Retina (tissue), 1 donor: ENCODE data around the gene ECE1.

Experiments
- DNase-seq: peaks from one replicate; pipeline ENCODE4 v3.0.0-alpha.2; 2016

The ECE1 gene

DNA sequence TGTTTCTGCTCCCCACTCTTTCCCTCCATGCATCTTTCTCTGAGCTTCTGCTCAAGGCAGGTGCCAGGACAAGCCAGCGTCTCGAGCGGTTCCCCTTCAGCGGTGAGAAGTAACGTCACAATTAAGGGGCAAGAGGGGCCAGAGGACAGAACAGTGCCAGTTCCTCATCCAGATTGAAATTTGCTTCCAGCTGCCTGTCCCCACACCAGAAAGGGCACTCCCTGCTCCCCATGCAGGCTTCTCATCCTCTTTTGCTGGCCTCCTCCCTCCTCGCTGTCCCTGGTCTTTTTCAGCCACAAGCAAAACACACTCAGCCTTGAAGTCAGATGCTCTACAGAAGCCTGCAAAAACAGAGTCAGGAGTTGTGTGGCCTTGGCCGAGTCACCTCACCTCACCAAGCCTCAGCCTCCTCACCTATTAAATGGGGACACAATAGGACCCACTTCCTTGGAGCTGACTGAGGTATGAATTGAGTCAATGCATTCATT is 35.0 kb upstream of the ECE1 start:
- DNase-seq = no peak

DNA sequence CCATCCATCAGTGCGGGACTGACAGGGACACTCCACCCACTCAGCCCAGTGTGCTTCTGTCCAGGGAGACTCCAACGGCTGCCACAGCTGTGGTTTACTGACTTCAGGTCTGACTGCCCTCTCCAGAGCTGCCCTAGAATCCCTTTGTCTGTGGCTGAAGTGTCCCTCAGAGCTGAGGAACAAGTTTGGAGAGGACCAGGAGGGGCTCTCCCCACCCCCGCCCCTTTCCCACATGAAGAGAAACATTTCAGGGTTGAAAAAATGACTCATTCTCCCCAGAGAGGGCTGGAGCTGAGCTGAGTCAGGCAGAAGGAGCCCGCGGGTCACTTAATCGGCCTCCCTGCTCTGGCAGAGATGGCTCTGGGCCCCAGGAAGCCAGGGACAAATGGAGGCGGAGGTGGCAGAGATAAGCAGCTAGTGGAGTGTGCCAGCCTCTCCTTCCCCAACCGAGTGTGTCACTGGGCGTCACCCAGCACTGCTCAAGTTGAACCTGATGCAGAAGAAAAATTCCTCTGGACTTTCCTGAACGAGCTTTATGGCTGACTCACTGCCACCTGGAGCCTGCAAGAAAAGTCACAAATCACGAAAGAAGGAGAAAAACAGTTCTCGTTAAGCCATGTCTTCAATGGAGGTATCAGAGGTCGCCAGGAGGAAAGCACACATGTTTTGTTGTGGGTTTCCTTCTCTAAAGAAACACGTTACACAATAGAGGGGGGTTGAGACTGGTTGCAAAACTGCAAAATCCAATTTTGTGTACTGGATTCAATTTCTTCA is 34.3 kb upstream of the ECE1 start:
- DNase-seq = peak; percentile 61

DNA sequence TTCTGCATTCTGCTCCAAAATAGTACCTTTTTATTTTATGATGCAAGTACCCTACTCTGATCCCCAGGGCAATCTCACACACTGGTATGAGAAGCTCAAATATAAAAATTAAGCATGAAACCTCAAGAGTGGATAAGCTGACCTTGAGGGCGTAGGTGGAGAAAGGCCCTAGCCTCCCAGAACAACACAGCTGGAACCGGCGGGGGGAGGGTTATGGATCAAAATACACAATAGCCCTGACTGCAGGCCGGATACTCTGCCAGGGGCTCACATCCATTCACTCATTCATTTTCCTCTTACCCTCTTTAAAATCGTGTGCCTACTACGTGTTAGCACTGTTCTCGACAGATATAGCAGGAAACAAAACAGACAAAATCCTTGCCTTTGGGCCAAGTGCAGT is 32.8 kb upstream of the ECE1 start:
- DNase-seq = no peak

DNA sequence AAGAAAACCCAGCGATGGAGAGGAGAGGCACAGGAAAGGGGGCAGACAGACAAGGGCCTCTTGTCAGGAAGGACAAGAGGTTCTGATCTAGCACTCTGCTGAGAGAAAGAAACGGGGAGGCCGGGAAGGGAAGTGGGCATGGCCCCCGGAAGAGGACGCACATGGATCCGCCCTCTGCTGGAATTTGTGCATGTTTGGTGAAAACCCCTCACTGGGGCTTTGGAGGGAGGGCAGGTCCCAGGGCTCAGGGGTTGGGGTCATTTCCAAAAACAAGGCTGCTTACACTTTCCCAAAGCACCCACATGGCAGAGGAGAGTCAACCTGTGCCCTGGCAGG is 32.4 kb upstream of the ECE1 start:
- no peak for DNase-seq

DNA sequence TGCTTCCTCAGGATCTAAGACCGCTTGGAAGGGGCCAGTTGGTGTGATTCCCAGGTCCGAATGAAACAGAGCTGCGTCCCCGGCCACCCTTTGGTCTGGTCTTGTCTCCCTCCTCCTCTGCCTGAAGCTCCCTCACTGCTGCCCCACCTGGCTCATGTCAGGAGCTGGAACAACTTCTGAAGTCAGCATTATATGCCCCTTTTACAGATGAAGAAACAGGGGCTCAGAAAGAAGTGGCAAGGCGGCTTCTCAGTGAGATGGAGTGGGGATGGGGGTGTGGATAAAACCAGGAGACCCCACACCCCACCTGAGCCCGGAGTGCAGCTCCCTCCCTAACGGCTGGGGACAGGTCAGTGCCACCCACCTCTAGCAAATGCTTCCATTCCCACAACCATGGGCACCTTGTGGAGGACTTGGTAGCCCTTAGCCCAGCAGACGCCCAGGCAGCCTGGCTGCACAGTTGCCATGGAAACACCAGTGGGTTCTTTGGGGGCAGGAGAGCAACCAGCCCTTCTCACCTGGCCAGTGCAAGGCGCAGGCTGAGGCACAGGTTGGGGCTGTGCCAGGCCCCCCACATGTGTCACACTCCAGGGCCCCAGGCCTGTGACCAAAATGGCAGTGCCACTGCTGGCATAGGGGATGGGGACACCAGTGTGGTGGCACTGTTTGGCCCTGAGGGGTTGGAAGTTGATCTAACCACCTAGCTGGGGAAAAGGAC is 31.9 kb upstream of the ECE1 start:
- DNase-seq = no peak

DNA sequence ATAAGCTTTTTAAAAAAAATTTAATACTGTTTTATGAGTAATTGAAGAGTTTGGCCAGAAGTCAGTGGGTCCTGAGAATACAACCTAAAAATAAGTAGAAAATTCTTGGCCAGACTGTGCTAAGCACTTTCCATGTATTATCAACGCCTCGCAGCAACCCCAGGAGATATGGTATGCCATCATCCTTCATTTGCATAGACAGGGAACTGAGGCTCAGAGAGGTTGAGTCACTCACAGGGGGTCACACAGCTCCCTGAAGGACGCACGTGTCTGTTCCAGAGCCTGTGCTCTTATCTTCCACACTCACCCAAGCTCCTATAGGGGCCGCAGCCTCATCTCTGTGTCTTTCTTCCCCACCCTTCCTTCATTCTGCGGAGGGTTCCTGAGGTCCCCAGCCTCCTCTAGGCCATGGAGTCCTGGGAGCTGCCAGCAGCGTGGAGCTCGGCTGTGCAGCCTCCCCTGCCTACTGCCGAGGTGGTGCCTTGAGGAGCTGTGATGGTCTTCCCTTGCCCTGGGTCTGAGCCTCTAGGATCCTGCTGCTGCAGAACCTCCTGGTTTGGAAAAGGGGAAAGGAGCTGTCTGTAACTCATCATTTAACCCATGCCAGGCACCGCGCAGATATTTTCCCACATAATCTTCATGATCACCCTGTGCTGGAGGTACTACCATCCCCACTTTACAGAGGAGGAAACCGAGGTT is 30.3 kb upstream of the ECE1 start:
- no peak for DNase-seq

DNA sequence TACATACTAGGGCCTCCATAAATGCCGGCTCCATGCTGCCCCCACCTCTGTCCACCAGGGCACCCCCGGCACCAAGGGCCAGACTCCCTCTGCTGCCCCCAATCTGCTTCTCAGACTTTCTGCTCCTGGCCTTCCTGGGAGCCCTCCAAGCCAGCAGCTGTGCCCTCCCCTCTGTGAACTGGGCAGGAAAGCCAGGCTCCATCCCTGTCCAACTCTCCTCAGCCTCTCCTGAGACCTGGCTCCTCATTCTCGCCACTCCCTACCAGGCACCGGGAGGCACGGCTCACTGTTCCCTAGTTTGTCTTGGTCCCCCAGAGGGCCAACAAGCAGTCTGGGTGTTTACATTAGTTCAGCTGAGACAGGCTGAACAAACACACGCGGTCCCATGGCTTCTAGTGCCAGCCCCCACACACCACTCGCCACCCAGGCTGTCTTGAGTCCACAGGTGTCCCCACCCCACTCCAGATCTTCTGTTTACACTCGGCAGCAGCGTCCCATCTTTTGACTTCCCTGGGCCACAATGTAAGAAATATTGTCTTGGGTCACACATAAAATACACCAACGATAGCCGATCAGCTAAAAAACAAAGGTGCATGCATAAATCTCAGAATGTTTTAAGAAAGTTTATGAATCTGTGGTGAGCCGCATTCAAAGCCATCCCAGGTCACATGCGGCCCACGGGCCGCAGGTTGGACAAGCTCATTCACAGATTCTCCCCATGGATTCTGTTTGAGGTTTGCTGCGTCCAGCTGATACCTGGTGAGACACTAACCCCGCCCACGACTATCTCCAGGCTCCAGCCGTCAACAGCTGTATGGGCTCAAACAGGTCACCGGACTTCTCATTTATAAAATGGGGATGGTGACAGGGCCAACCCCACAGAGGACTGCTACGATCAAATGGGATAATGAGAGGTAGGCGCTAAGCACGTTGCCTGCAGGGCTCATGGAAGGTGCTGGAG is 29.5 kb upstream of the ECE1 start:
- DNase-seq = no peak

DNA sequence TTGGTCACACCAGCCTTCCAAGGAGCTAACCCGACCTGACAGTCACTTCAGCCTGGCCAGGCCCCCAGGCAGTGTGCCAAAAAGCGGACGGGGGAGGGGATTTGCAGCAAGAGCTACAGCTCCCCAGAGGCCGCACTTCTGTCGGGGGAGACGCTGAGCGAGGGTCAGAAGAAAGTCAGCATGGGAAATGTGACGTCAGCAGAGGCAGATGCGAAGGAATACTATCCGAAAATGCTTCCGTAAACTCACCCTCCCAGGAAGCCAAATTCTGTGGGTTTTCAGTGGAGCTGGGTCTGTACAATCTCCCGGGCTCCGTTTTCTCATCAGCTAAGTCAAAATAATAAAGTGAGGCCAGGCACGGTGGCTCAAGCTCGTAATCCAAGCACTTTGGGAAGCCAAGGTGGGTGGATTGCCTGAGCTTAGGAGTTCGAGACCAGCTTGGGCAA is 28.5 kb upstream of the ECE1 start:
- peak; percentile 61 for DNase-seq

DNA sequence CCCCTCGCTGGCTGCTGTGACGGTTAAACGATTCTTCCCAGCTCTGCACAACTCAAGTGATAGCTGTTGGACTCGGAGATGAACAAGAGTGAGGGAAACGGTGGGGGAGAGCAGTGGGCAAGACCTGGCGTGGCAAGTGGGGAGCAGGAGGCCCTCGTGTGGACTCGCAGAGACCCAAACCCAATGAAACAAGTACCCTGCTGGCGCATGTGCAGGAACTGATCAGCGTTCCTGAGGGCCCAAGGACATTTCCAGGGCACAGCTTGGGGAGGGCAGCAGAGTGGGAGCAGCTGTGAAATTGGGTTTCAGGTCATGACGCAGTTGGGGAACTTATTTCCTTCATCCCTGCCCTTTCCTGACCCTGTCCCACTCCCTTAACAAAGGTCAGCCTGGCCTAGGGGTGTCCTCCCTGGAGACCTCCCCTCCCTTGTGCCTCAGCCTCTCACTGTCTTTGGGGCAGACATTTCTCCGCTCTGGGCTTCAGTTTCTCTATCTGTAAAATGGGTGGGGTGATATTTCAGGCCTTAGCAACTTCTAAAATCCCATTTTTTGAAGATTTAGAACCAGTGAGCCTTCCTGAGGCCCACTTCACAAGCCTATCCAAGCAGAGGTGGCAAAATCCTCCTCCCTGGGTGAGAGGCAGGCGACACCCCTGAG is 27.9 kb upstream of the ECE1 start:
- DNase-seq = no peak

DNA sequence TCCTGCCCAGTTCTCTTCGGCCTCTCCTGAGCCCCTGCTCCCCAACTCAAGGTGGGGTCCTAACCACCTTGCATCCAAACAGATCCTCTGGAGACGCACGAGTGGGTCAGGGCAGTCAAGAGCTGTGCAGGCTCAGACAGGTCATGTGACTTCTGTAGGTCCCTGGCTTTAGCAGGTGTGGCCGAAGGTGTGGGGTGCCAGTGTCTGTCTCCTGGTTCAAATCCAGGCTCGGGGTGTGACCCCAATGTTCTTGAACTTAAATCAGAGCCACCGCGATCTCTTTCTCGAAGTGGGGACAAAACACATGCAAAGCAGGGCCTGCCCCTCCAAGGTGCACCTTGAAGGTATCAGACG is 27.4 kb upstream of the ECE1 start:
- no peak for DNase-seq

DNA sequence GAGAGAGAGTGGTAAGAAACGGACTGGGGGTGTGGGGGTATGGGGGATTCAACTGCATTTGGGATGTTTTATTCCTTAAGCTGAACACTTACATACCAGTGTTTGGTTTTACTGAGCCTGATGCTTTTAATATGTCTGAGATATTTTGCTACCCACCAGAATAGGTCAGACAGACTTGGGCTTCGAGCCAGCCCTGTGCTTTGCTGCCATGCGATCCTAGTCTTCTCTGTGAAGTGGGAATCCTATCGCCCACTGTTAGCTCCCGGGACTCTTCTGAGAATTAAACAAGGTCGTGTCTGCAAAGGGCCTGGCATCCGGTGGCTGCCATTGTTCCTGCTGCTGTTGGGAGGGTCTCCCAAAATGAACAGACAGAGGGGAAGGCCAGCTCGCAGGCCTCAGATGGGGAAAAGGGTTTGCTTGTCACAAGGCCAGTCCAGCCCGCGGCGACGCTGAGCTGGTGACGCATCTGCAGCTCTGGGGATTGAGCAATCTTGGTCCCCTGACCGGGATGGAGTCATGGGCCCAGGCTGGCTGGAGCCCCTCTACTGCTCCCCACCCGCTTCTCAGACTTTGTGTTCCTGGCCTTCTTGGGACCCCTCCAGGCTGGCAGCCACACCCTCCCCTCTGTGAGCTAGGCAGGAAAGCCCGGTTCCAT is 26.9 kb upstream of the ECE1 start:
- no peak for DNase-seq

DNA sequence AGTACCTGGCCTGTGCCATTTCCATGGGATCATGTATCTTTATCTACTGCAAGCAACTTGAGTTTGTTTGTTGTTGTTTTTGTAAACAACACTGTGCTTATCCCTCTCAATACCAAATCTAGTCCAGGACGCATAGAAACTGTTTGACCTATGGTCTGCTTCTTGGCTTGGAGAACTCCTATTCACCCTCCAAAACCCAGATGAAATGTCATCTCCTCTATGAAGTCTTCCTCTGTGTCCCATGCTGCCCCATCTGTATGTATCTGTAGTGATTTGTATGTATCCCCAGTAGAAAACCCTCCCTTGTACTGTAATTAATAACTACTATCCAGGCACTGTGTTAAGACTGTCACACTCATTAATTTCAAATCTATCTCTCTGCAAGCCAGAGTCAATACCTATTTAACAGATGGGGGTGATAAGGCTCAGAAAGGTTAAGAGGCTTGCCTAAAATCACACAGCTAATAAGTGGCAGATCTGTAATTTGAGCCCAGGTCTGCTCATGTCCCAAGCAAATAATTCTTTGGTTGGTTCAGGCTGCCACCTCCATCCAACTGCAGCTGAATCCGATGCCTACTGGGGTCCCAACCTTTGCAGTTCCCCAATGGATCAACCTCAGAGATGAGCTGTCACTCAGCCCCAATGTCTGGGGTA is 24.6 kb upstream of the ECE1 start:
- no peak for DNase-seq

DNA sequence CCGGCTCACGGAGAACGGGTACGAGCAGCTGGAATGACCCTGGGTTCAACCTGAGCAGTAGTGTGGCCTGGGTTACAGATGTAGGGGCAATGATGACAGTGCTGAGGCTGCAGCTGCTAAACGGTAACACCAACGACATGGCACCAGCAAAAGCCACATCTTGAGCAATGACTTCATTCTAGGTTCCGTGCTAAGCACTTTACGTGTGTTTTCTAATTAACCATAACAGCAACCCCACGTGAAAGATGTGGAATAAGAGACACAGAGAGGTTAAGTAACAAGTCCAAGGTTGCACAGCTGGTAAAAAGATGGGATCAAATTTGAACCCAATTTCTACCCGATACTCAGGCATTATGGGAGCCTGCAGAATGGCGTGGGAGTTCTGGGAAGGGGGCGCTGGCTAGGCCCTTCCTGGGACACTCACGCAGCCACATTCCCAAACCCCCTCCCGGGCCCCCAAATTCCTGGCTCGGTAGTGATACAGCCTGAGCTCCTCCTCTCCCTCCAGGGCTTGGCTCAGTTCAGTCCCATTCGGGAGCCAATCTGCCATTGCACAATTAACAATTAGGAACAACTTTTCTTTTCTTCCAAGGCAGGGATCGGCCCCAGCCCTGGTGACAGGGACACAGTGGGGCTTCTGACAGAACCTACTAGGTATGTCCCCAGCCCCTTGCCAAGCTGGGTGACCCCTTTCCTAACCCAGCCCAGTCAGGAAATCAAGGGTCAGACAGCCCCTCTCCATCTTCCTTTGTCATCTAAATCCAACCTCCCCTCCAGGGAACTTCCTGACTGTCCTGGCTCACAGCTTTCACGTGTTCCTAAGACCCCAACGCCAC is 23.8 kb upstream of the ECE1 start:
- DNase-seq = no peak

DNA sequence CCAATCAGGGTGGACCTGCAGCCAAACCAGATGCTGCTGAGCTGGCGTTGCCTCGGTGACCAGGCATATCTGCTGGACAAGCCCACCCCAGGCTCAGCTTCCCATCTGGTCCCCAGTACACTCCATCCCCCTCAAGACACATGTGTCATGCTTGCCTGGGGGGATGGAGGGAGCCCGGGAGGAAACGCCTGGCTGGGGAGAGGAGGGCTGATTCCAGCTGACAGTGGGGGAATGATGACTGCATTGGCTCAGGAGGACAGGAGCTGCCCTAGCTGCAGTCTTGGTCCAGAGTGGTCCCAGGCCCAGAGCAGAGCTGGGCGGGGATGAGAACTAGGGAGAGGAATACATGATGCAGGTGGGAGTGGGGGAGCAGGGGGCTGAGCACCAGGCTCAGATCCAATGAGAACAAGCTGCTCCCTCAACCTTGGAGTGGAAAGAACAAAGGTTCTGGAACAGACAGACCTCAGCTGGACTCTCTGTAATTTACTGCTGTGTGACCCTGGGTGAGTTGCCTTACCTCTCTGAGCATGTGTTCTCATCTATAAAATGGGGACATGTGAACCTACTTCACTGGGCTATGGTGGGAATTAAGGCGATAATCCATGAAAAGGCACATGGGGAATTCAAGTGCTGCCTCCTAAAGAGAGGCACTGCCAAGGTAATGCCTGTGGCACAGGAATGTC is 23.1 kb upstream of the ECE1 start:
- DNase-seq = peak; percentile 57

DNA sequence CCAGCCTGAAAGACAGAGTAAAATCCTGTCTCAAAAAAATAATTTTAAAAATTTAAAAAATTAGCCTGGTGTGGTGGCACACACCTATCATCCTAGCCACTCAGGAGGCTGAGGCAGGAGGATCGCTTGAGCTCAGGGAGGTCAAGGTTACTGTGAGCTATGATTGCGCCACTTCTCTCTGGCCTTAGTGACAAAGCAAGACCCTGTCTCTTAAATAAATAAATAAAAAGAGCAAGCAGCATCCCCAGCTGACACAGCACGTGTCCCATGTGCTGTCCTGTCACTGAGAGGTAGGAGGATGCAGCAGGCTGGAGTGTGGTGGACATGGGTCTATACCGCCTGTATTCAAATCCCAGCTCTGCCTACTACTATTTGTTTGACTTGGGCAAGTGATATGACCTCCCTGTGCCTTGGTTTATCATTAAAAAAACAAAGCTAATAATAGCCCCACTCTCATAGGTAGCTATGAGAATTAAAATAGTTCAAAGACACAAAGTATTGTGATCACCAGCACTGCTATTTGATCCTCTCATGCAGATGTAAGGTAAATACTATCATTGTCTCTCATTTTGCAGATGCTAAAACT is 22.2 kb upstream of the ECE1 start:
- no peak for DNase-seq

DNA sequence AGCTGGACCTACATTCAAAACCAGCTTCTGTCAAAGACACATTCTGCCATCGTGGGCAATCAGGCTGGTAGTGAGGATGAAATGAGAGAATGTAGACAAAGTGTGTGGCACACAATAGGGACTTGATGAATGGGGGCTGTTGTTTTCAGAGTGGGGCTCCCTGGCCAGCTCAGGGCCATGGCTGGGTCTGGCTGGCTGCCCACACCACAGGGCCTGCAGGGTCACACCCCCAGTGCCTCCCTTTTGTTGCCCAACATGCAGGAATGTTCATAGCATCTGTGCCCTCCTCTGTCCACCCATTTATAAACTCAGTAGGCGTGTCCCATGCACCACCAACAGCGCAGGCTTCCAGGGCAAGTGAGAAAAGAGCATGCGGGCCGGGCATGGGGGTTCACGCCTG is 20.8 kb upstream of the ECE1 start:
- no peak for DNase-seq

DNA sequence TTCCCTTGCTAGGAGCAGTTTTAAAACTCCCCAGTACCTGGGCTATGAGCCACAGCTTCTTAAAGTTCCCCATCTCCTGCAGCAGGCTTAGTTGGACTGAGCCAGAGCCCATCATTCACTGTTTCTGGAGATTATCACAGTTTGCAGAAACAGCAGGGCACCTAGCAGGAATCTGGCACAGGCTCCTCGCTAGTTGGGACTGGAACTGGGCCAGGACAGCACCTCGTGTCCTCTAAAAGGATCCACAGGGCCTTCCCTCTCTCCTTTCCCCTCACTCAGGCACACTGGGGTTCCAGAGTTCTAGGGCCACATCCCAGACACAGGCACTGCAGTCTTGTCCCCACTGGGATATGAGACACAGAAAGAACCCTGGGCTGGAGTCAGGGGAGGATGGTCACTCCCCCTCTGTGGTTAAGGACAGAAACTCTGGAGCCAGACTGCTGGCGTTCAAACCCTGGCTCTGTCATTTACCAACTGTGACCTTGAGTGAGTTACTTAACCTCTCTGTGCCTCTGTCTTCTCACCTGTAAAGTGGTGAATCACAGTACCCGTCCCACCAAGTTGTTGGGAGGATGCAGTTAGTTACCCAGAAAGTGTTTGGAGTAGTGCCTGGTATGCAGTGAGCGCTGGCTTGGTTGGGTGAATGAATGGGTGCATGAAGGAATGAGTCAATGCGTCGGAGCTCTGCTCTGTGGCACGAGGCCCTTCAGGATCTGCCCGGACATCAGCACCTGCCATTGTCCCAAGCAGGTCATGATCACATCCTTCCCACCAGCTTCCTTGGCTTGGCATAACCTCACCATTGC is 18.8 kb upstream of the ECE1 start:
- no peak for DNase-seq

DNA sequence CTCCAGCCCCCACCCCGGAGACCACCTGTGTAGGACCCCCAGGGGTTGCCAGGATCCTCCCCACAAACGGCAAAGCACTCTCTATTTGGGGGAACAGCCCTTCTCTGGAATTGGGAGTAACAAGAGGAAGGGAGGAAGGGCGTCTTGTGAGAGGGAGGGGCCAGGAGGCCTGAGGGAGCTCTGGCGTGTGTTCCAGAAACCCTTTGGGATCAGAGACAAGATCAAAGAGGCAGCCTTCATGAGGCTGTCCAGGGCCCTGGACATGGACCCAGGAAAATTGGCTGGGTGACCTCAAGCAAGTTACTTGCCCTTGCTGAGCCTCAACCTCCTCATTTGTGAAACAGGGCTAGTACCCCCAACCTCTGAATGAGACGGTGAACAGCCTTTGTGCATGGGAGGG is 18.1 kb upstream of the ECE1 start:
- no peak for DNase-seq
